ENCODE results near the gene EXOC3L1. TPM values are rescaled to one million over a fixed set of nuclear protein-coding genes. Genes with fewer than 3 reads are reported as not detected.

Gene EXOC3L1
- total RNA-seq, 1 experiment from 2014 or later = 4.0 TPM

- TF ChIP-seq, protein P1, sequence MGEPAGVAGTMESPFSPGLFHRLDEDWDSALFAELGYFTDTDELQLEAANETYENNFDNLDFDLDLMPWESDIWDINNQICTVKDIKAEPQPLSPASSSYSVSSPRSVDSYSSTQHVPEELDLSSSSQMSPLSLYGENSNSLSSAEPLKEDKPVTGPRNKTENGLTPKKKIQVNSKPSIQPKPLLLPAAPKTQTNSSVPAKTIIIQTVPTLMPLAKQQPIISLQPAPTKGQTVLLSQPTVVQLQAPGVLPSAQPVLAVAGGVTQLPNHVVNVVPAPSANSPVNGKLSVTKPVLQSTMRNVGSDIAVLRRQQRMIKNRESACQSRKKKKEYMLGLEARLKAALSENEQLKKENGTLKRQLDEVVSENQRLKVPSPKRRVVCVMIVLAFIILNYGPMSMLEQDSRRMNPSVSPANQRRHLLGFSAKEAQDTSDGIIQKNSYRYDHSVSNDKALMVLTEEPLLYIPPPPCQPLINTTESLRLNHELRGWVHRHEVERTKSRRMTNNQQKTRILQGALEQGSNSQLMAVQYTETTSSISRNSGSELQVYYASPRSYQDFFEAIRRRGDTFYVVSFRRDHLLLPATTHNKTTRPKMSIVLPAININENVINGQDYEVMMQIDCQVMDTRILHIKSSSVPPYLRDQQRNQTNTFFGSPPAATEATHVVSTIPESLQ (CRISPR knock-in tag; IDR thresholded peaks at IDR 0.05) = no peak
- TF ChIP-seq ZNF263 (CRISPR knock-in tag; IDR thresholded peaks at IDR 0.05; ENCODE audit: low read depth) (no peak), CREM (CRISPR knock-in tag; IDR thresholded peaks at IDR 0.05) (no peak), HMGXB4 (CRISPR knock-in tag; IDR thresholded peaks at IDR 0.05) (no peak), ZNF396 (CRISPR knock-in tag; IDR thresholded peaks at IDR 0.05; ENCODE audit: borderline replicate concordance) (no peak), MXD4 (CRISPR knock-in tag; IDR thresholded peaks at IDR 0.05; ENCODE audit: borderline replicate concordance) (no peak), SMAD3 (CRISPR knock-in tag; IDR thresholded peaks at IDR 0.05; ENCODE audit: borderline replicate concordance) (no peak), GTF2I (CRISPR knock-in tag; conservative IDR thresholded peaks at IDR 0.05) (no peak), ZNF416 (CRISPR knock-in tag; IDR thresholded peaks at IDR 0.05) (no peak), PRRX2 (CRISPR knock-in tag; IDR thresholded peaks at IDR 0.05) (no peak), SP1 (CRISPR knock-in tag; conservative IDR thresholded peaks at IDR 0.05) (no peak)
- TF ChIP-seq, protein P2, sequence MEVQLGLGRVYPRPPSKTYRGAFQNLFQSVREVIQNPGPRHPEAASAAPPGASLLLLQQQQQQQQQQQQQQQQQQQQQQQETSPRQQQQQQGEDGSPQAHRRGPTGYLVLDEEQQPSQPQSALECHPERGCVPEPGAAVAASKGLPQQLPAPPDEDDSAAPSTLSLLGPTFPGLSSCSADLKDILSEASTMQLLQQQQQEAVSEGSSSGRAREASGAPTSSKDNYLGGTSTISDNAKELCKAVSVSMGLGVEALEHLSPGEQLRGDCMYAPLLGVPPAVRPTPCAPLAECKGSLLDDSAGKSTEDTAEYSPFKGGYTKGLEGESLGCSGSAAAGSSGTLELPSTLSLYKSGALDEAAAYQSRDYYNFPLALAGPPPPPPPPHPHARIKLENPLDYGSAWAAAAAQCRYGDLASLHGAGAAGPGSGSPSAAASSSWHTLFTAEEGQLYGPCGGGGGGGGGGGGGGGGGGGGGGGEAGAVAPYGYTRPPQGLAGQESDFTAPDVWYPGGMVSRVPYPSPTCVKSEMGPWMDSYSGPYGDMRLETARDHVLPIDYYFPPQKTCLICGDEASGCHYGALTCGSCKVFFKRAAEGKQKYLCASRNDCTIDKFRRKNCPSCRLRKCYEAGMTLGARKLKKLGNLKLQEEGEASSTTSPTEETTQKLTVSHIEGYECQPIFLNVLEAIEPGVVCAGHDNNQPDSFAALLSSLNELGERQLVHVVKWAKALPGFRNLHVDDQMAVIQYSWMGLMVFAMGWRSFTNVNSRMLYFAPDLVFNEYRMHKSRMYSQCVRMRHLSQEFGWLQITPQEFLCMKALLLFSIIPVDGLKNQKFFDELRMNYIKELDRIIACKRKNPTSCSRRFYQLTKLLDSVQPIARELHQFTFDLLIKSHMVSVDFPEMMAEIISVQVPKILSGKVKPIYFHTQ (CRISPR knock-in tag; IDR thresholded peaks at IDR 0.05) = no peak
- no peak for ATAC-seq
- no peak overlapping the region for H3K4me3 Mint-ChIP-seq
- POLR2A ChIA-PET = interaction anchor here (0.6 kb wide), 2 partner anchors 17 to 177 kb away, joined by 3 to 4 read pairs; partner anchors contain the start of gene FHOD1
- CTCF ChIA-PET = interaction anchor here (3.7 kb wide), 1 partner anchor 16 kb away, joined by 15 read pairs; the partner anchor contains the start of gene FHOD1
- no peak for DNase-seq (ENCODE audit: low spot score)
- H3K27me3 Mint-ChIP-seq (ENCODE audit: low read depth) = peaks cover 7% of the 10 kb centered on the region
- H3K27ac Mint-ChIP-seq = no peak overlapping the region
- peaks cover 15% of the 10 kb centered on the region for H3K4me1 Mint-ChIP-seq
- no peaks in the 10 kb centered on the region for H3K9me3 Mint-ChIP-seq
- peaks cover 36% of the 10 kb centered on the region for H3K36me3 Mint-ChIP-seq
Observed at GRCh38 chr16:67229906-67230808, 40.2 kb upstream of the EXOC3L1 start.

- Mint-ChIP-seq H3K9me3 (no peaks in the 10 kb centered on the region), H3K4me3 (peak overlapping the region; percentile 97), H3K27me3 (ENCODE audit: low read depth) (peaks cover 18% of the 10 kb centered on the region), H3K36me3 (peaks cover 32% of the 10 kb centered on the region), H3K4me1 (peaks cover 15% of the 10 kb centered on the region), H3K27ac (no peak overlapping the region)
- DNase-seq (ENCODE audit: low spot score) (no peak), ATAC-seq (no peak)
- POLR2A ChIA-PET = no interaction called here
- CTCF ChIA-PET = interaction anchor here (0.9 to 2.8 kb wide), 2 partner anchors 74 to 268 kb away, joined by 4 to 13 read pairs; partner anchors contain the start of gene CES3
- TF ChIP-seq, protein P3, sequence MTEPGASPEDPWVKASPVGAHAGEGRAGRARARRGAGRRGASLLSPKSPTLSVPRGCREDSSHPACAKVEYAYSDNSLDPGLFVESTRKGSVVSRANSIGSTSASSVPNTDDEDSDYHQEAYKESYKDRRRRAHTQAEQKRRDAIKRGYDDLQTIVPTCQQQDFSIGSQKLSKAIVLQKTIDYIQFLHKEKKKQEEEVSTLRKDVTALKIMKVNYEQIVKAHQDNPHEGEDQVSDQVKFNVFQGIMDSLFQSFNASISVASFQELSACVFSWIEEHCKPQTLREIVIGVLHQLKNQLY (CRISPR knock-in tag; IDR thresholded peaks at IDR 0.05) = no peak
- TF ChIP-seq, protein P4, sequence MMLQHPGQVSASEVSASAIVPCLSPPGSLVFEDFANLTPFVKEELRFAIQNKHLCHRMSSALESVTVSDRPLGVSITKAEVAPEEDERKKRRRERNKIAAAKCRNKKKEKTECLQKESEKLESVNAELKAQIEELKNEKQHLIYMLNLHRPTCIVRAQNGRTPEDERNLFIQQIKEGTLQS (CRISPR knock-in tag; conservative IDR thresholded peaks at IDR 0.05) = no peak
- TF ChIP-seq, protein P5, sequence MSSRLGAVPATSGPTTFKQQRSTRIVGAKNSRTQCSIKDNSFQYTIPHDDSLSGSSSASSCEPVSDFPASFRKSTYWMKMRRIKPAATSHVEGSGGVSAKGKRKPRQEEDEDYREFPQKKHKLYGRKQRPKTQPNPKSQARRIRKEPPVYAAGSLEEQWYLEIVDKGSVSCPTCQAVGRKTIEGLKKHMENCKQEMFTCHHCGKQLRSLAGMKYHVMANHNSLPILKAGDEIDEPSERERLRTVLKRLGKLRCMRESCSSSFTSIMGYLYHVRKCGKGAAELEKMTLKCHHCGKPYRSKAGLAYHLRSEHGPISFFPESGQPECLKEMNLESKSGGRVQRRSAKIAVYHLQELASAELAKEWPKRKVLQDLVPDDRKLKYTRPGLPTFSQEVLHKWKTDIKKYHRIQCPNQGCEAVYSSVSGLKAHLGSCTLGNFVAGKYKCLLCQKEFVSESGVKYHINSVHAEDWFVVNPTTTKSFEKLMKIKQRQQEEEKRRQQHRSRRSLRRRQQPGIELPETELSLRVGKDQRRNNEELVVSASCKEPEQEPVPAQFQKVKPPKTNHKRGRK (CRISPR knock-in tag; IDR thresholded peaks at IDR 0.05; ENCODE audit: borderline replicate concordance) = no peak
- TF ChIP-seq ZNF263 (CRISPR knock-in tag; IDR thresholded peaks at IDR 0.05; ENCODE audit: low read depth) (no peak), ZBTB43 (CRISPR knock-in tag; IDR thresholded peaks at IDR 0.05) (no peak), NFE2L1 (CRISPR knock-in tag; IDR thresholded peaks at IDR 0.05) (no peak), SMAD3 (CRISPR knock-in tag; IDR thresholded peaks at IDR 0.05; ENCODE audit: borderline replicate concordance) (no peak), MAX (CRISPR knock-in tag; IDR thresholded peaks at IDR 0.05) (no peak), ZNF416 (CRISPR knock-in tag; IDR thresholded peaks at IDR 0.05) (no peak), ATF1 (CRISPR knock-in tag; IDR thresholded peaks at IDR 0.05) (no peak), ZNF671 (CRISPR knock-in tag; IDR thresholded peaks at IDR 0.05) (no peak), MXD4 (CRISPR knock-in tag; IDR thresholded peaks at IDR 0.05; ENCODE audit: borderline replicate concordance) (no peak)
- TF ChIP-seq, protein P6, sequence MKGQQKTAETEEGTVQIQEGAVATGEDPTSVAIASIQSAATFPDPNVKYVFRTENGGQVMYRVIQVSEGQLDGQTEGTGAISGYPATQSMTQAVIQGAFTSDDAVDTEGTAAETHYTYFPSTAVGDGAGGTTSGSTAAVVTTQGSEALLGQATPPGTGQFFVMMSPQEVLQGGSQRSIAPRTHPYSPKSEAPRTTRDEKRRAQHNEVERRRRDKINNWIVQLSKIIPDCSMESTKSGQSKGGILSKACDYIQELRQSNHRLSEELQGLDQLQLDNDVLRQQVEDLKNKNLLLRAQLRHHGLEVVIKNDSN (CRISPR knock-in tag; IDR thresholded peaks at IDR 0.05) = no peak
Observed at GRCh38 chr16:67228905-67229304, 39.0 kb upstream of the EXOC3L1 start.
